DOHH2 (cell line): ENCODE results near the gene CADPS2.

Experiments
- H3F3A ChIP-seq: fragments of 200-600 bp; sonication (generic), shearing (Covaris generic); 2 replicates; pipeline ENCODE4 v1.6.0; 2016; ENCODE audit warnings: antibody characterized with exemption, mild to moderate bottlenecking; ENCODE audit not compliant: control insufficient read depth, insufficient read depth
- H3K27ac ChIP-seq: fragments of 200-600 bp; sonication (generic); 2 replicates; pipeline ENCODE4 v1.5.1; 2014; ENCODE audit warnings: low read depth, mild to moderate bottlenecking, low read length, moderate library complexity
- H3K27me3 ChIP-seq: fragments of 200-600 bp; sonication (generic); 2 replicates; pipeline ENCODE4 v1.6.1; 2014; ENCODE audit warnings: mild to moderate bottlenecking, low read length, mixed read lengths; ENCODE audit not compliant: control insufficient read depth
- H3K36me3 ChIP-seq: fragments of 200-600 bp; sonication (generic); 2 replicates; pipeline ENCODE4 v1.6.1; 2014; ENCODE audit warnings: mild to moderate bottlenecking, low read length, moderate library complexity, mixed read lengths; ENCODE audit not compliant: control insufficient read depth
- H3K4me1 ChIP-seq: fragments of 200-600 bp; sonication (generic); 2 replicates; pipeline ENCODE4 v1.6.1; 2014; ENCODE audit warnings: mild to moderate bottlenecking, low read length, mixed read lengths; ENCODE audit not compliant: control insufficient read depth
- H3K4me2 ChIP-seq: fragments of 200-600 bp; sonication (generic); 2 replicates; pipeline ENCODE4 v1.6.0; 2014; ENCODE audit warnings: mild to moderate bottlenecking, low read length, moderate library complexity
- H3K4me3 ChIP-seq: fragments of 200-600 bp; sonication (generic); 2 replicates; pipeline ENCODE4 v1.5.1; 2014; ENCODE audit warnings: mild to moderate bottlenecking, low read length, mixed read lengths
- H3K79me2 ChIP-seq: fragments of 200-600 bp; sonication (generic); 2 replicates; pipeline ENCODE4 v1.6.1; 2014; ENCODE audit warnings: mild to moderate bottlenecking, low read length, mixed read lengths; ENCODE audit not compliant: control insufficient read depth
- H3K9me2 ChIP-seq: fragments of 200-600 bp; sonication (generic); replicated peaks from 2 replicates; pipeline ENCODE4 v1.6.1; 2014; ENCODE audit warnings: mild to moderate bottlenecking, low read length, mixed read lengths; ENCODE audit not compliant: control insufficient read depth
- H3K9me3 ChIP-seq: fragments of 200-600 bp; sonication (generic); 2 replicates; pipeline ENCODE4 v1.6.1; 2014; ENCODE audit warnings: antibody characterized with exemption, low read length, mixed read lengths; ENCODE audit not compliant: control insufficient read depth, insufficient read depth
- H4K20me1 ChIP-seq: fragments of 200-600 bp; sonication (generic); 2 replicates; pipeline ENCODE4 v1.6.0; 2014; ENCODE audit warnings: low read depth, mild to moderate bottlenecking, antibody characterized with exemption, low read length, moderate library complexity; ENCODE audit not compliant: control insufficient read depth, insufficient read depth
- CTCF ChIP-seq: fragments of 200-600 bp; sonication (generic); IDR thresholded peaks from one replicate; pipeline ENCODE4 v1.5.1; 2014; ENCODE audit warnings: antibody characterized with exemption, mild to moderate bottlenecking, low read depth, low read length; ENCODE audit not compliant: poor library complexity, severe bottlenecking
- EZH2phosphoT487 ChIP-seq: fragments of 200-600 bp; sonication (generic); IDR thresholded peaks from 2 replicates; pipeline ENCODE4 v1.6.1; 2017; ENCODE audit warnings: borderline replicate concordance, mild to moderate bottlenecking, antibody characterized with exemption, low read length, moderate library complexity, mixed read lengths

CADPS2 gene

GRCh38 chr7:122273117-122273516, 613.1 kb downstream of the CADPS2 start:
- TF ChIP-seq CTCF (no peak), EZH2phosphoT487 (no peak)
- Histone ChIP-seq H3K27ac (no peak overlapping the region), H3K9me2 (no peaks in the 10 kb centered on the region; the same call in 1 of the 2 replicates), H3F3A (no peaks in the 10 kb centered on the region), H3K4me3 (no peak overlapping the region), H3K4me2 (no peak overlapping the region), H3K9me3 (no peaks in the 10 kb centered on the region), H3K4me1 (no peaks in the 10 kb centered on the region), H4K20me1 (no peaks in the 10 kb centered on the region), H3K79me2 (no peaks in the 10 kb centered on the region), H3K36me3 (no peaks in the 10 kb centered on the region), H3K27me3 (no peaks in the 10 kb centered on the region)

DNA sequence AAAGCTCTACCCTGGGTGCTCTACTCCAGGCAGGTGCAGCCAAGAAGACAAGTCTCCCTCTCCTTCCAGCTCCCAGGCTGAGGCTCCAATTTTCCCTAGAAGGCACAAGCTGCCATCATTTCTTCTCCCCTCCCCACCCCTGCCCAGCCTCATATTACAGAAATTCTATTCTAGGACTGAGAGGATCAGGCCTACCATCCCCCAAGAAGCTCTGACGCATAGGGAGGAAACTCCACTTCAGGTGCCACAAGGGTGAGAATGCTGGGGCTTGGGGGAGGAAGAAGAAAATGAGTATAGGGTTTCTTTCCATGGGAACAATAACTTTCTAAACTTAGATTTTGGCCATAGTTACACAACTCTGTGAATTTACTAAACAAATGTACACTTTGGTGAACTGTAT, 617.0 kb downstream of the CADPS2 start:
- Histone ChIP-seq H3K4me2 (no peak overlapping the region), H3K9me2 (no peaks in the 10 kb centered on the region), H3K27ac (no peak overlapping the region), H3K4me1 (no peaks in the 10 kb centered on the region), H3F3A (no peaks in the 10 kb centered on the region), H3K9me3 (no peaks in the 10 kb centered on the region), H3K79me2 (no peaks in the 10 kb centered on the region), H3K4me3 (no peak overlapping the region), H3K27me3 (no peaks in the 10 kb centered on the region), H4K20me1 (no peaks in the 10 kb centered on the region), H3K36me3 (no peaks in the 10 kb centered on the region)
- no peak for TF ChIP-seq EZH2phosphoT487
- no peak for TF ChIP-seq CTCF
